ENCODE results near the gene OBSCN.

GRCh38 chr1:228291906-228292608 is 84.2 kb downstream of the OBSCN start:
- no peak for TF ChIP-seq JUN (IDR thresholded peaks at IDR 0.05; ENCODE audit: borderline replicate concordance, insufficient read depth, insufficient read length, low read depth)
- TF ChIP-seq, protein P1, sequence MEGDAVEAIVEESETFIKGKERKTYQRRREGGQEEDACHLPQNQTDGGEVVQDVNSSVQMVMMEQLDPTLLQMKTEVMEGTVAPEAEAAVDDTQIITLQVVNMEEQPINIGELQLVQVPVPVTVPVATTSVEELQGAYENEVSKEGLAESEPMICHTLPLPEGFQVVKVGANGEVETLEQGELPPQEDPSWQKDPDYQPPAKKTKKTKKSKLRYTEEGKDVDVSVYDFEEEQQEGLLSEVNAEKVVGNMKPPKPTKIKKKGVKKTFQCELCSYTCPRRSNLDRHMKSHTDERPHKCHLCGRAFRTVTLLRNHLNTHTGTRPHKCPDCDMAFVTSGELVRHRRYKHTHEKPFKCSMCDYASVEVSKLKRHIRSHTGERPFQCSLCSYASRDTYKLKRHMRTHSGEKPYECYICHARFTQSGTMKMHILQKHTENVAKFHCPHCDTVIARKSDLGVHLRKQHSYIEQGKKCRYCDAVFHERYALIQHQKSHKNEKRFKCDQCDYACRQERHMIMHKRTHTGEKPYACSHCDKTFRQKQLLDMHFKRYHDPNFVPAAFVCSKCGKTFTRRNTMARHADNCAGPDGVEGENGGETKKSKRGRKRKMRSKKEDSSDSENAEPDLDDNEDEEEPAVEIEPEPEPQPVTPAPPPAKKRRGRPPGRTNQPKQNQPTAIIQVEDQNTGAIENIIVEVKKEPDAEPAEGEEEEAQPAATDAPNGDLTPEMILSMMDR (IDR thresholded peaks at IDR 0.05; ENCODE audit: extremely low read depth in 1 of 2, insufficient read depth in 1 of 2, low read depth in 1 of 2, low read length in 2 of 2): no peak
